ENCODE measurements around the gene NFYA.

DNA sequence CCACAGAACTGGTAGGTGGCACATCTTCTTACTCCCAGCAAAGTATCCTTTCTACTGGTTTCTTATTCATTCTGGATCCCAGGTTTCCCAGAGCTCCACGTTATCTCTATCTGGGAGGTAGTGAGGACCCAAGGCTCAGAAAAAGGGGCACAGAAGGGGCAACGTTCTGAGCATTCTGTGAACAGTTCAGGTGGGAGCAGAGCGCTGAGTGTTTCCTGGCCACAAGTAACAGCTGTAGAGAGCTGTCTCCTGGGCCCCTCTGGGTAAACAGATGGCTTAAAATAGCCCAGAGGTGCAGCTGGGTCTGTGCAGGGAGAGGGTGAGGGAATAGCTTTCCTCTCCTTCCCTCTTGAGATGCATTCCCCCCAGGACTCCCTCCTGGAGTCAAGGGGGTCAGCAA, 17.6 kb upstream of the NFYA start:
- TF ChIP-seq, protein P1, sequence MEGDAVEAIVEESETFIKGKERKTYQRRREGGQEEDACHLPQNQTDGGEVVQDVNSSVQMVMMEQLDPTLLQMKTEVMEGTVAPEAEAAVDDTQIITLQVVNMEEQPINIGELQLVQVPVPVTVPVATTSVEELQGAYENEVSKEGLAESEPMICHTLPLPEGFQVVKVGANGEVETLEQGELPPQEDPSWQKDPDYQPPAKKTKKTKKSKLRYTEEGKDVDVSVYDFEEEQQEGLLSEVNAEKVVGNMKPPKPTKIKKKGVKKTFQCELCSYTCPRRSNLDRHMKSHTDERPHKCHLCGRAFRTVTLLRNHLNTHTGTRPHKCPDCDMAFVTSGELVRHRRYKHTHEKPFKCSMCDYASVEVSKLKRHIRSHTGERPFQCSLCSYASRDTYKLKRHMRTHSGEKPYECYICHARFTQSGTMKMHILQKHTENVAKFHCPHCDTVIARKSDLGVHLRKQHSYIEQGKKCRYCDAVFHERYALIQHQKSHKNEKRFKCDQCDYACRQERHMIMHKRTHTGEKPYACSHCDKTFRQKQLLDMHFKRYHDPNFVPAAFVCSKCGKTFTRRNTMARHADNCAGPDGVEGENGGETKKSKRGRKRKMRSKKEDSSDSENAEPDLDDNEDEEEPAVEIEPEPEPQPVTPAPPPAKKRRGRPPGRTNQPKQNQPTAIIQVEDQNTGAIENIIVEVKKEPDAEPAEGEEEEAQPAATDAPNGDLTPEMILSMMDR (IDR thresholded peaks at IDR 0.05; ENCODE audit: low read depth, low read length, poor library complexity, severe bottlenecking): no peak
- no peak for TF ChIP-seq EZH2phosphoT487 (IDR thresholded peaks at IDR 0.05; ENCODE audit: borderline replicate concordance, low read length)
